GM18511 (cell line): ENCODE data around the gene OR13C4.
"Not testable (repeated sequence)": the region's sequence is repeated elsewhere in the genome, so short reads cannot be mapped to it uniquely, and the experiment has no call there.

Experiments used
- ATAC-seq: cut with Tn5 transposase; IDR thresholded peaks from one replicate; pipeline ENCODE4 v1.9.1; 2021; ENCODE audit warnings: mild to moderate bottlenecking, moderate library complexity; ENCODE audit not compliant: unreplicated experiment

Gene OR13C4

DNA sequence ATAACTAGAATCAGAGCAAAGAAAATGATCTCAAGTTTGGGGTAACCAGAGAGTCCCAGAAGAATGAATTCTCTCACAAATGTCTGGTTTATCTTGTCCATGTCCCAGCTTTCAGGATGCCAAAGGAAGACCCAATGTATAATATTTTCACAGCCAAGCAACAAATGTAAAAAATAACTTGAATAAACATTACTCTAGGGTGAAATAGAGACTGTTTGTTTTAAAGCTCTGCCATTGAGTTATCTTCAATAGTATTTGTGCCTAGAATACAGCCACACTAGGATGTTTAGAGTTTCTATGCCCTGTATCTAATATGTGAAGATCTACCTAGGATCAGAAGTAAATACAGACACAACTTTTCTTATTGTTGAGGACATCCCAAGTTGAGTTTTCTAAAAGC lies at the start of gene OR13C4:
TSS of gene OR13C4 (minus strand) at position 101 of the 400 bp plus-strand sequence. CDS start at position 101, 0 bp downstream.
- no peak for ATAC-seq

DNA sequence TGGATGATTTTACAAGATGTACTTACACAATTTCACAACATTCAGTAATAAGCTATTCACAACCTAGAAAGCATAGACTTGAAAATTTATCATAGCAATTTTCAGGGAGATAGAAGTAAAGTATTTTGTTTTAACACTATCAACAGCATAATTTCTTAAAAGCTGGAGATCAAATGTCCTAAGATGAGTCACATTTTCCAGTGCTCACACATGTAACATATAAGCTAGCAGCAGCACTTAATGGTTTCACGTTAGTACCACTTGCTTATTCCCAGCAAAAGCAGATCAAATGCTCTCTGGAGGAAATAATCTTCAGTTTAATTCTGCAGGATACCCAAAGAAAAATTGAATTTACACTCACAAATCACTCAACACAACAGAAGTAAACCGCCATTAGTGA lies 48.4 kb upstream of the OR13C4 start:
- ATAC-seq = no peak

DNA sequence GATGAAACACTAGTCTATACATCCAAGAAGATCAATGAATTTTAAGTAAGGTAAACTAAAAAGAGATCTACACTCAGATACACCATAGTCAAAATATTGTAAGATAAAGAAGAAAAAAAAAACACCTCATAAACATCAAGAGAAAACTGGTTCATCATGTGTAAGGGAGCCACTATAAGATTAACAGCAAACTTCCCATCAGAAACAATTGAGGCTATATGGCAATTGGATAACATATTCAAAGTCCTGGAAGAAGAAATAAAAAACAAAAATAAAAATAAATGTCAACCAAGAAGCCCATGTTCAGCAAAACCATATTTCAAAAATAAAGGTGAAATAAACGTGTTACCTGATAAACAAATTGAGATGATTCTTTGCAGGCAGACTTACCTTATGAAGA lies 45.6 kb upstream of the OR13C4 start:
- ATAC-seq = no peak

DNA sequence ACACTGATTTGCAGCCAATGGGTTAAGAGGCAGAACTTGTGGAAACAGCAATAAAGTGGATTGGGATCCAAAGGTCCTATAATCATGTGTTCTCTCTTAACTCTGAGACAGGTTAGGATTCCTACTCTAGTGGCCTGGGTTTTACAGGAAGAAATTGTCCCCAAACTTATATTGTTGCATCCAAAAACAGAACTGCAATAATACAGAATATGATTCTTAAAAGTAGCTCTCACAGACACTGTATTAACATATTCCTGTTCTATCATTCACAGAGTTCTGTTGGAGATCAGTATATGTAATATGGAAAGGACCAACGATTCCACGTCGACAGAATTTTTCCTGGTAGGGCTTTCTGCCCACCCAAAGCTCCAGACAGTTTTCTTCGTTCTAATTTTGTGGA lies 41.9 kb upstream of the OR13C4 start, which contains the start of gene OR13C8:
TSS of gene OR13C8 (plus strand) at position 301 of the 400 bp plus-strand sequence. CDS start at position 301, 0 bp downstream.
- ATAC-seq = no peak

DNA sequence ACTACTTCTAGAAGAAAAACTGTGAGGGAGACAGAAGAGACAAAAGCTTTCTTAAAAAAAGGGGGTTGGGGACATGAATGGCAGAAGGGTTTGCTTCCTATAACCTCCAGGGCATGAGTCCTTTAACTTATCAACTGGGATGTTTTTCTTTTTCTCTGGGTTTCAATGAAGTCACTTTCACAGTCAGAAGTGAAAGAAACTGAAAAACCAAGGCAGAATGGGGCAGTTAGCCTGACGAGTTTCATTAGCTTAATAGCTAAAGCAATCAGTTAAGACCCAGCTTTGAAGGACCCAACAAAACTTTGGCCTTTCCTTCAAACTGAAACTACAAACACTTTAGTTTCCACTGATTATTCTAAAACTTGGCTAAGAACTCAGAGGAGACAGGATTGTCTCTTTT lies 37.3 kb upstream of the OR13C4 start:
- ATAC-seq = no peak

GRCh38 chr9:104556830-104557634 lies 30.0 kb upstream of the OR13C4 start:
- ATAC-seq = peak; percentile 51

GRCh38 chr9:104555521-104555920 lies 28.5 kb upstream of the OR13C4 start:
- ATAC-seq = no peak

GRCh38 chr9:104553261-104553660 lies 26.3 kb upstream of the OR13C4 start:
- no peak for ATAC-seq

GRCh38 chr9:104544644-104545043 lies 17.6 kb upstream of the OR13C4 start:
- no peak for ATAC-seq

- ATAC-seq = no peak
These were observed 12.3 kb upstream of the OR13C4 start for GRCh38 chr9:104539275-104539674.

DNA sequence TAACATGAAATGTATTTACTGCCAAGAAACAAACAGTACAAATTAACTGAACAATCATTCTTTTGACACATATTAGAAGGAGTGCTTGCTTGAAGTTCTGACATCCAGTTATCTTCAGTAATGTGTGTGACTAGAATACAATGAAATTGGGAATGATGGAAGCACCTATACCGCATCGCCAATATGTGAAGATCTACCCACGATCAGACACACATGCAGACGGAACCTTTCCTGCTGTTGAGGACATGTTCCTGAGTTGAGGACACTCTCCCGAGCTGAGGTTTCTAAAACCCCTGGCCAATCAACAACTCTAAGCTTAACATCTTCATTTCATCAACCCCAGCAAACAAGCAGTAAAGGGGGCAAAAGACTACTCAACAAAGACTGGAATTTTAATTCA lies 9.7 kb upstream of the OR13C4 start, which contains the start of gene OR13C3:
TSS of gene OR13C3 (minus strand) at position 101 of the 400 bp plus-strand sequence. CDS start 133 bp downstream, outside the sequence.
- ATAC-seq = no peak

DNA sequence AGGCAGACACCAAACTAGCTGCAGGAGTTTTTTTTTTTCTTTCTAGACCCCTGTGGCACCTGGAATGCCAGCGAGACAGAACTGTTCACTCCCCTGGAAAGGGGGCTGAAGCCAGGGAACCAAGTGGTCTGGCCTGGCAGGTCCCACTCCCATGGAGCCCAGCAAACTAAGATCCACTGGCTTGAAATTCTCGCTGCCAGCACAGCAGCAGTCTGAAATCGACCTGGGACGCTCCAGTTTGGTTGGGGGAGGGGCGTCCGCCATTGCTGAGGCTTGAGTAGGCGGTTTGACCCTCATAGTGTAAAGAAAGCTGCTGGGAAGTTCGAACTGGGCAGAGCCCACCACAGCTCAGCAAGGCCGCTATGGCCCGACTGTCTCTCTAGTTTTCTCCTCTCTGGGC lies 6.8 kb downstream of the OR13C4 start:
- not testable (repeated sequence) for ATAC-seq

DNA sequence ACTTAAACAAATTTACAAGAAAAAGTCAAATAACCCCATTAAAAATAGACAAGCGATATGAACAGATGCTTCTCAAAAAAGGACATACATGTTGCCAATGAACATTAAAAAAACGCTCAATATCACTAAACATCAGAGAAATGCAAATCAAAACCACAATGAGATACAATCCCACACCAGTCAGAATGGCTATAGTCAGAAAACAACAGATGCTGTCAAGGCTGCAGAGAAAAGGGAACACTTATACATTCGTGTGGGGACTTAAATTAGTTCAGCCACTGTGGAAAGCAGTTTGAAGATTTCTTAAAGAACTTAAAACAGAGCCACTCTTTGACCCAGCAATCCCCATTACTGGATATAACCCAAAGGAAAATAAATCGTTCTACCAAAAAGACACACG lies 12.1 kb downstream of the OR13C4 start:
- ATAC-seq = no peak

DNA sequence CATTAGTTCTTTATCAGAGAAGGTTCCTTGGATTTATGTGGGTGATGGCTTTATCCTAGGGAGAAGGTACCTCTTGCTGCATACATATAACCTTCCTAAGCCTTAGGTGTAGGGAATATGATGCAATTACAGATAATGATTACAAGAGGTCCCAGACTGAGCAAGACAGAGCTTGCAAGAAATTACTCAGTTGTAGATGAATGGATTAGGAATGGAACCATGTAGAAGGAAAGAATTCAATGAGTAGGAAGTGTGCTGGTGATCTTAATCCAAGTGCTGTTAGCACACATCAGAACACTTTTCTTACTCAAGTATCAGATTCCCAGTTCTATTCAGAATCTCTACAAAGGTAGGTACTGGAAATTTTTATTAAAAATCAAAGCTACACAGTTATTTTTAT lies 20.4 kb downstream of the OR13C4 start:
- no peak for ATAC-seq

GRCh38 chr9:104503963-104504362 lies 23.0 kb downstream of the OR13C4 start, which contains the start of gene OR13F1:
OR13F1 (plus strand) TSS chr9:104504263; CDS start chr9:104504263, 0 bp downstream.
- ATAC-seq = no peak

DNA sequence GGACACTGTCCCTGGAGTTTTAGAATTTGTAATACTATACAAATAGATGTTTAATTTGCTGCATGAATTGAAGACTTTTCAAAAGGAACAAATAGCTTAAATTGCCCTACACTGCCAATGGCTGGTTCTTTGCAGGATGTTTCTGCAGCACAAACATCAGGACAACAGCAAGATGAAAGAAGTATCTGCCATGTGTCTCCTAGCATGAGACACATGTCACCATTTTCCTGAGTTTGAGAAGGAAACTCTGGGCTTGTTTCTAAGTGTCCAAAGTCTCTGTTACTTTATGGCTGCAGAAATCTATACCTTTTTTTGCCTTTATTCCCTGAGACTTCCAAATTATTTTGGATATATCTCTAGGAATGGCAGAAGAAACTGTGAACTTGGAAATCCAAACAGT lies 23.6 kb downstream of the OR13C4 start:
- ATAC-seq = no peak

- no peak for ATAC-seq
These were observed 32.2 kb downstream of the OR13C4 start for GRCh38 chr9:104494808-104495207.

DNA sequence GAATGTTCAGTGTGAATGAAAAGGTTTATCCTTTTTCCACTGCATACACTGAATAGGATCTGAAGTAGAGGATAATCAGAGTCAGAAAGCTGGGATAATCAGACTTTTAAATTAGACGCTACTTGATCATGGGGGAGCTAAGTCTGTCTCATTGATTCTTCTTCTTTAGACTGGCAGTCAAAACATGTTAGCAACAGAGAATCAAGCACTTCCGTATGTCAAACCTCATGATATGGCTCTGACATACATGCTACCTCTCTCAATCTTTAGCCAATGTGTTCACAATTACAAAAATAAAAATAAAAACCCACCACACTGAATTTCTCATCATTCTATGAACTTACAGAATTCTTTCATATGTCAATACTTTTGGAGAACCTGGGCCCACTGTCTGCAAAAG lies 42.0 kb downstream of the OR13C4 start:
- no peak for ATAC-seq

DNA sequence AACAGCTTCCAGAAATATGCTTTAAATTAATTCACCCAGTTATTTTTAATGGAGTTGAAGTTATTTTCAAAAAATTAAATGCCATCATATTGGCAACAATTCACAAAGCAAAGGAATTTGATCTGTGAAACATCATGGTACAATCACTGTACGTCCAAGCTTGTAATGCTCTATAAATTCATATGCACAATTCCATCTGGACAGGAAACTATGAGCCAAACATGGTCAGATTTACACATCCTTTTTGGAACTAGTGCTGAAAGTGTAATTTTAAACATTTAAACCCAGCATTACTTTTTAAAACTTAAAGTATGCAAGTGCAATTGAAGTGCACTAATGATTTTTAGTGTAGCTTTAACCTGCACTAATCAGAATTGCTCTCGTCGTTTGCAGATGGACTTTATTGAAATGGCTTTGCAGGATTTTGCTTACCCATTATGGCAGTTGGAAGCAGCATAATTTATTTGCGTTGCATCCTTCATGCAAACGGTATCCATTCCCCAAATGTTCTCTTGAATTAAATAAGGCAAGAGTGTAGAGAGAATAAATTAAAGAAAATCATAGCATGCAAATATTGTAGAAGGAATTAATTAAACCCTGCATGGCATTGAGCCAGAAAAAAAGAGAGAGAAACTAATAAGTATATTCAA lies 44.0 kb downstream of the OR13C4 start:
- ATAC-seq = no peak
